Skeletal muscle tissue (tissue), 4 donors: ENCODE measurements around the gene SNCB. TPM values are rescaled to one million over a fixed set of nuclear protein-coding genes. Genes with fewer than 3 reads are reported as not detected.

ENCODE experiments used
- H3K27ac ChIP-seq: one replicate; pipeline ENCODE4 v1.7.0; 2013; ENCODE audit warnings: mild to moderate bottlenecking, low read depth, low read length, inconsistent platforms
- H3K27me3 ChIP-seq, 3 donors: one replicate each; pipeline ENCODE4 v1.7.0; 2013; ENCODE audit warnings: low read length in 3 of 3; ENCODE audit not compliant: control insufficient read depth in 3 of 3, insufficient read depth in 3 of 3
- H3K36me3 ChIP-seq, 3 donors: one replicate each; pipeline ENCODE4 v1.7.0; 2013; ENCODE audit warnings: low read length in 3 of 3; ENCODE audit not compliant: control insufficient read depth in 3 of 3, insufficient read depth in 3 of 3
- H3K4me1 ChIP-seq, 3 donors: one replicate each; pipeline ENCODE4 v1.7.0; 2013; ENCODE audit warnings: low read length in 3 of 3, mild to moderate bottlenecking in 3 of 3; ENCODE audit not compliant: control insufficient read depth in 3 of 3, insufficient read depth in 3 of 3
- H3K4me3 ChIP-seq, 3 donors: one replicate each; pipeline ENCODE4 v1.7.0; 2013; ENCODE audit warnings: low read length in 3 of 3
- H3K9ac ChIP-seq, 3 donors: one replicate each; pipeline ENCODE4 v1.7.0; 2013; ENCODE audit warnings: low read length in 3 of 3, mild to moderate bottlenecking in 3 of 3, moderate library complexity in 2 of 3, low read depth in 1 of 3
- H3K9me3 ChIP-seq, 3 donors: one replicate each; pipeline ENCODE4 v1.7.0; 2013; ENCODE audit warnings: low read length in 3 of 3; ENCODE audit not compliant: control insufficient read depth in 3 of 3
- total RNA-seq: library from RNA; depleted of rRNA; stranded (reverse); fragments of >200 nt; gene quantifications from one replicate; pipeline ENCODE4 v1.2.3, GENCODE V29; 2014
- donor health status: Osteomylitis.

The SNCB gene
- total RNA-seq, 1 donor from 2014 or later, result not detected

DNA sequence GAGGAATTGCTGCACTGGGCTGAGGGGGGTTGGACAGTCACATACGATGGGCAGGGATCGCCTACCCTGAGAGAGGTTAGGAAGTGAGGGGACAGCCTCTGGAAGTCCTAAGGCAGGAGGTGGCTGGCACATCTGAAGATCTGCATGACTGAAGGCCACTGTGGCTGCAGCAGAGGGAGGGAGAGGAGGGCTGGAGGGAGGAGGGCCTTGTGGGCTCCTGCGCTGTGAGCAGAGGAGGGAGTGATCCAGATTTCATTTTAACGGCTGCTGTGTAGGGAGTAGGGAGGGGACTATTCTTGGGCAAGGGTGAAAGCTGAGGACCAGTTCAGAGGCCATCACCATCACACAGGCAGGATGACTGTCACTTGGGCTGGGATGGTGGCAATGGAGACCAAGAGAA, 7.2 kb upstream of the SNCB start:
- H3K4me1 ChIP-seq, result peaks cover 8 to 18% (median 11%) of the 10 kb centered on the region in 3 donors
- no peak overlapping the region for H3K9ac ChIP-seq
- H3K4me3 ChIP-seq, result no peak overlapping the region
- no peak overlapping the region for H3K27ac ChIP-seq
- peaks cover 2 to 11% (median 8%) of the 10 kb centered on the region in 3 donors for H3K27me3 ChIP-seq
- H3K9me3 ChIP-seq, result no peaks in the 10 kb centered on the region
- no peaks in the 10 kb centered on the region for H3K36me3 ChIP-seq

- H3K4me3 ChIP-seq, result no peak overlapping the region
- no peaks in the 10 kb centered on the region for H3K36me3 ChIP-seq
- H3K4me1 ChIP-seq, result peaks cover 8 to 21% (median 13%) of the 10 kb centered on the region in 3 donors
- H3K9me3 ChIP-seq, result no peaks in the 10 kb centered on the region
- H3K27ac ChIP-seq, result no peak overlapping the region
- no peak overlapping the region for H3K9ac ChIP-seq
- peaks cover 6 to 15% (median 9%) of the 10 kb centered on the region in 3 donors for H3K27me3 ChIP-seq
These were observed 6.1 kb upstream of the SNCB start for GRCh38 chr5:176636426-176636825.

- Histone ChIP-seq H3K9me3 (no peaks in the 10 kb centered on the region), H3K9ac (no peak overlapping the region), H3K36me3 (no peaks in the 10 kb centered on the region), H3K4me3 (no peak overlapping the region), H3K27ac (no peak overlapping the region), H3K4me1 (peaks cover 9 to 13% (median 12%) of the 10 kb centered on the region in 3 donors), H3K27me3 (peaks cover 22 to 39% (median 26%) of the 10 kb centered on the region in 3 donors)
These were observed 3.3 kb upstream of the SNCB start for GRCh38 chr5:176633598-176633997.

DNA sequence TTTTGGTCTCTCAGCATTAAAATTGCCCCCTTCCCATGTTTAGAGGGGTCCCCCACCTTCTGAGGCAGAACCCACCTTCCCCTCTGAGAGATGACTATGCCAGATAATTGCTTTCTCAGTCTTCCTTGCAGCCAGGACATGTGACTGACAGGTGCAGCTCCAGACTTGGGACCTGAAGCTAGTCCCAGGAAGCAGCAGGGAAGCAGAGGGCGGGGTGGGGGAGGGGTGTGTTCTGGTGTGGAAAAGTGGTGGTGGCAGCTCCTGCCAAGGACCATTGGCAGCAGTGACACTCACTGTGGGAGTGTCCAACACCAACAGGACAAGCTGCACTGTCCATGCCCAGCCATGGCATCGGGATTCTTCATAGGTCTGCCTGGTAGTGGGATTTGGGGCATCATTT, 2.4 kb upstream of the SNCB start:
- Histone ChIP-seq H3K27me3 (peaks cover 30 to 48% (median 35%) of the 10 kb centered on the region in 3 donors), H3K4me1 (peaks cover 9 to 13% (median 12%) of the 10 kb centered on the region in 3 donors), H3K27ac (no peak overlapping the region), H3K4me3 (no peak overlapping the region), H3K36me3 (no peaks in the 10 kb centered on the region), H3K9me3 (no peaks in the 10 kb centered on the region), H3K9ac (no peak overlapping the region)

GRCh38 chr5:176631383-176632200, 1.3 kb upstream of the SNCB start:
- peaks cover 41 to 58% (median 44%) of the 10 kb centered on the region in 3 donors for H3K27me3 ChIP-seq
- no peak overlapping the region for H3K9ac ChIP-seq
- no peaks in the 10 kb centered on the region for H3K9me3 ChIP-seq
- no peak overlapping the region for H3K4me3 ChIP-seq
- peaks cover 9 to 13% (median 12%) of the 10 kb centered on the region in 3 donors for H3K4me1 ChIP-seq
- H3K27ac ChIP-seq, result no peak overlapping the region
- no peaks in the 10 kb centered on the region for H3K36me3 ChIP-seq

DNA sequence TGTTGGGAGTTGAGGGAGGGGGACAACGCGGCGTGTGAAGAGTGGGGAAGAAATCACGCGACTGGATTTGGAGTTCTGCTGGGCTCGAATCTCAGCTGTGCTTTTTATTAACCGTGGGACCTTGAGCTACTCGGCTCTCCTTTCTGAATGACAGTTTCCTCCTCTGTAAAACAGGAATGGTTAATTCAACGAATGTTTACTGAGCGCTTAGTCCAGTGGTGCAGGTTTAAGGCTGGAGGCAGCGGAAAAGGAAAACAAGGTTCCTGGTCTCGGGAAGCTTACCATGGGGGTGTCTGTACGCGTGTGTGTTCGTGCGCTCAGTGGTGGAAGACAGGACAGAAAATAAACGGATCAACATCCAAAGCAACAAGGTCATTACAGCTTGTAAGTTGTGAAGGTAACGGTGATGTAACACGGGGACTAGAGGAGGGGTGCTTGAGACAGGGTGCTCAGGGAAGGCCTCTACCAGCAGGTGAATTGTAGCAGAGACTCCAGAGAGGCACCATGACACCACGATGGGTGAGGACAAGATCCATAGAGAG, 418 bp upstream of the SNCB start:
- no peaks in the 10 kb centered on the region for H3K36me3 ChIP-seq
- no peaks in the 10 kb centered on the region for H3K9me3 ChIP-seq
- peak overlapping the region in 1 of 3 donors; percentile 66 for H3K9ac ChIP-seq
- H3K4me3 ChIP-seq, result peak overlapping the region; percentile 31 to 69 (median 52)
- no peak overlapping the region for H3K27ac ChIP-seq
- peaks cover 9 to 13% (median 12%) of the 10 kb centered on the region in 3 donors for H3K4me1 ChIP-seq
- peaks cover 42 to 66% (median 51%) of the 10 kb centered on the region in 3 donors for H3K27me3 ChIP-seq

- Histone ChIP-seq H3K4me1 (peaks cover 9 to 13% (median 12%) of the 10 kb centered on the region in 3 donors), H3K9ac (no peak overlapping the region), H3K4me3 (peak overlapping the region in 1 of 3 donors; percentile 69), H3K36me3 (no peaks in the 10 kb centered on the region), H3K9me3 (no peaks in the 10 kb centered on the region), H3K27me3 (peaks cover 47 to 69% (median 58%) of the 10 kb centered on the region in 3 donors), H3K27ac (no peak overlapping the region)
These were observed 949 bp downstream of the SNCB start for GRCh38 chr5:176629317-176629852.

DNA sequence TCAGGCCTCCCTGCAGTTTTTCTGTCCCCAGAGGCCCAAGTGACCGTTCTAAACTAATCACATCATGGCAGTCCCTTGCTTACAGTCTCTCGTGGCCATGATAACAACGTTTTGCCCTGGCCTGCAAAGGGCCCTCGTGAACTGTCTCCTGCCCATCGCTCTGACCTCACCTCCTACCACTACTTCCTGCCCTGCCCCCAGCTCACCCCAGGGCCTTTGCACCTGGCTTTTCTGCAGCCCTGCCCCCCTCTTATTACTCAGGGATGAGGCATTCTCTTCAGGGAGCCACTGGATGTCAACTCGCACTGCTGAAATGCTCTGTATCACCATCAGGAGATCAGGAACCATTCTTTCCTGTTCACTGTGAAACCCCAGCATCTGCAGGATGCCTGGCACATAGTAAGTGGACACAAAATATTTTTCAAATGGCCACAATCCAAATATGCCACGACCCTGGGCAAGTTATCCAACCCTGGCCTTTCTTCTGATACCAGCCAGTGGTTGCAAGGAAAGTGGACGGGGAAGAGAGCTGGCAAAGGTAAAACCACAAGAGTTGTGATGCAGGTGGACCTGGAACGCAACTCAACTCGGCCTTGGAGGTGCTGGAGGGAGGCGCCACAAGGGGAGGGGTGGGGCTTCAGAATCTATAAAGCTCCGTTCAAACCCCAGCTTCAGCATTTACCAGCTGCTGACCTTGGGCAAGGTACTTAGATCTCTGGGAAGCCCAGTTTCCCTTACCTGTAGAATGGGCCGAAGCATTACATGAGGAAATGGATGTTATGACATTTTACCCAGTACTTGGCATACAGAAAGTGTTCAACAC, 1.7 kb downstream of the SNCB start:
- peaks cover 47 to 66% (median 61%) of the 10 kb centered on the region in 3 donors for H3K27me3 ChIP-seq
- H3K9me3 ChIP-seq, result no peaks in the 10 kb centered on the region
- H3K27ac ChIP-seq, result no peak overlapping the region
- H3K9ac ChIP-seq, result no peak overlapping the region
- H3K36me3 ChIP-seq, result no peaks in the 10 kb centered on the region
- H3K4me1 ChIP-seq, result peaks cover 9 to 13% (median 12%) of the 10 kb centered on the region in 3 donors
- no peak overlapping the region for H3K4me3 ChIP-seq

DNA sequence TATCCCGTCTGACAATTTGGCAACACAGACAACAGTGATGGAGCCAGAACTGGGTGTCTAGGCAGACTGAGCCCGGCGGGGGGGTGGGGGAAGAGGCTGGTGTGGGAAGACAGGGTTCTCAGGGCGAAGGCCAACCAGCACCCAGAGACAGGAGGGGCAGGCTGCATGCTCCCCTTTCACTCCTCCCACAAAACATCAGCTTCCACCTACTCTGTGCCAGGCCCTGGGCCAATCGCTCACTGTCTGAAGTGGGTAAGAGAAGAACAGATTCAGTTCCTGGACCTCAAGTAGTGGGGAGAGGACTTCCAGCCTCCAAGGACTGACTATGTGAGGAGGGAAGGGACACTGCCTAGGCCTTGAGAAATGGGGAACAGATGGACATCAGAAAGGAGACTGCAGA, 2.8 kb downstream of the SNCB start:
- Histone ChIP-seq H3K36me3 (no peaks in the 10 kb centered on the region), H3K9me3 (no peaks in the 10 kb centered on the region), H3K9ac (no peak overlapping the region), H3K27ac (no peak overlapping the region), H3K4me3 (no peak overlapping the region), H3K4me1 (peaks cover 8 to 12% (median 8%) of the 10 kb centered on the region in 3 donors), H3K27me3 (peaks cover 45 to 65% (median 56%) of the 10 kb centered on the region in 3 donors)
